CD4-positive, alpha-beta T cell treated with Interleukin-12 subunit alpha and Interleukin-12 subunit beta, for 1 hour (primary cell): ENCODE results near the gene RNF213.

Experiments used
- DNase-seq: peaks from one replicate; pipeline ENCODE4 v3.0.0-alpha.2; 2020

RNF213 gene

GRCh38 chr17:80441133-80441578 lies 180.5 kb downstream of the RNF213 start:
- DNase-seq, result peak; percentile 43

- DNase-seq, result no peak
Measured at GRCh38 chr17:80441598-80442322, 181.1 kb downstream of the RNF213 start.

- DNase-seq, result no peak
Measured at GRCh38 chr17:80442323-80442659, 181.6 kb downstream of the RNF213 start.

- no peak for DNase-seq
Measured at GRCh38 chr17:80442764-80443163, 182.1 kb downstream of the RNF213 start.

- no peak for DNase-seq
Measured at GRCh38 chr17:80443498-80443897, 182.8 kb downstream of the RNF213 start.

GRCh38 chr17:80443916-80444643 lies 183.4 kb downstream of the RNF213 start:
- DNase-seq, result no peak

- no peak for DNase-seq
Measured at GRCh38 chr17:80444644-80444979, 184.0 kb downstream of the RNF213 start.

GRCh38 chr17:80445007-80445725 lies 184.5 kb downstream of the RNF213 start:
- no peak for DNase-seq

GRCh38 chr17:80445726-80446110 lies 185.1 kb downstream of the RNF213 start:
- no peak for DNase-seq

- DNase-seq, result no peak
Measured at GRCh38 chr17:80446645-80447405, 186.2 kb downstream of the RNF213 start.

GRCh38 chr17:80447790-80448189 lies 187.1 kb downstream of the RNF213 start:
- no peak for DNase-seq
